ENCODE results near the gene ITPKB.

DNA sequence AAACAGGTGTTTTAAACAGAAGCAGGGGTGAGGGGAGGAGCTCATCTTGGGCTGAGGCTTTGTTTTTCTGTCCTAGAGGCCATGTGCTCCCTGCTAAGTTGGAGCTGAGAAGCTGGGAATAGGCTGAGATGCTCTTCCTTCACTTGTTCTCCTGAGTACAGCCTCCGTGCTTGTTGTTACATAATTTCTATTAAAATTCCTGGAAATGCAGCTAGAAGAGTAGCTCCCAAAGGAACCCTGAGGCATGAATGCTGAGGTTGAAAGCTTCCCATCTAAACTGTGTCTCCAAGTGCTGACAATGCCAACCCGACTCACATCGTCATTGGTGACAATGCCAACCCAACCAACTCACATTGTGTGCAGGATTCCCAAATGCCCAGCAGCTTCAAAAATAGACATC is 12.6 kb upstream of the ITPKB start:
- TF ChIP-seq, protein P1, sequence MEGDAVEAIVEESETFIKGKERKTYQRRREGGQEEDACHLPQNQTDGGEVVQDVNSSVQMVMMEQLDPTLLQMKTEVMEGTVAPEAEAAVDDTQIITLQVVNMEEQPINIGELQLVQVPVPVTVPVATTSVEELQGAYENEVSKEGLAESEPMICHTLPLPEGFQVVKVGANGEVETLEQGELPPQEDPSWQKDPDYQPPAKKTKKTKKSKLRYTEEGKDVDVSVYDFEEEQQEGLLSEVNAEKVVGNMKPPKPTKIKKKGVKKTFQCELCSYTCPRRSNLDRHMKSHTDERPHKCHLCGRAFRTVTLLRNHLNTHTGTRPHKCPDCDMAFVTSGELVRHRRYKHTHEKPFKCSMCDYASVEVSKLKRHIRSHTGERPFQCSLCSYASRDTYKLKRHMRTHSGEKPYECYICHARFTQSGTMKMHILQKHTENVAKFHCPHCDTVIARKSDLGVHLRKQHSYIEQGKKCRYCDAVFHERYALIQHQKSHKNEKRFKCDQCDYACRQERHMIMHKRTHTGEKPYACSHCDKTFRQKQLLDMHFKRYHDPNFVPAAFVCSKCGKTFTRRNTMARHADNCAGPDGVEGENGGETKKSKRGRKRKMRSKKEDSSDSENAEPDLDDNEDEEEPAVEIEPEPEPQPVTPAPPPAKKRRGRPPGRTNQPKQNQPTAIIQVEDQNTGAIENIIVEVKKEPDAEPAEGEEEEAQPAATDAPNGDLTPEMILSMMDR (IDR thresholded peaks at IDR 0.05): no peak
- TF ChIP-seq EZH2 (IDR thresholded peaks at IDR 0.05): no peak
